Neural progenitor cell (in vitro differentiated cells): ENCODE data around the gene ETV7. TPM values are rescaled to one million over a fixed set of nuclear protein-coding genes. Genes with fewer than 3 reads are reported as not detected.

Source experiments
- DNase-seq: peaks from one replicate; pipeline ENCODE4 v3.0.0-alpha.2; 2016; ENCODE audit warnings: low spot score
- H2AFZ ChIP-seq: fragments of 200-600 bp; sonication (generic); replicated peaks from 2 replicates; pipeline ENCODE4 v1.6.1; 2016; ENCODE audit warnings: antibody characterized with exemption
- H3F3A ChIP-seq: fragments of 200-600 bp; sonication (generic); 2 replicates; pipeline ENCODE4 v1.6.1; 2016; ENCODE audit warnings: antibody characterized with exemption, low read depth
- H3K27ac ChIP-seq: fragments of 200-600 bp; sonication (generic); 2 replicates; pipeline ENCODE4 v1.5.1; 2016; ENCODE audit warnings: mild to moderate bottlenecking
- H3K27me3 ChIP-seq: fragments of 200-600 bp; sonication (generic); 2 replicates; pipeline ENCODE4 v1.6.1; 2016; ENCODE audit warnings: mild to moderate bottlenecking, moderate library complexity
- H3K36me3 ChIP-seq: fragments of 200-600 bp; sonication (generic); 2 replicates; pipeline ENCODE4 v1.5.1; 2016
- H3K4me1 ChIP-seq: fragments of 200-600 bp; sonication (generic); 2 replicates; pipeline ENCODE4 v1.6.1; 2016; ENCODE audit warnings: mixed run types
- H3K4me2 ChIP-seq: fragments of 200-600 bp; sonication (generic); 2 replicates; pipeline ENCODE4 v1.6.1; 2016
- H3K4me3 ChIP-seq: fragments of 200-600 bp; sonication (generic); 2 replicates; pipeline ENCODE4 v1.5.1; 2016
- H3K79me2 ChIP-seq: fragments of 200-600 bp; sonication (generic); 2 replicates; pipeline ENCODE4 v1.6.1; 2016; ENCODE audit warnings: low read depth
- H3K9ac ChIP-seq: fragments of 200-600 bp; sonication (generic); 2 replicates; pipeline ENCODE4 v1.6.1; 2016
- H3K9me3 ChIP-seq: fragments of 200-600 bp; sonication (generic); 2 replicates; pipeline ENCODE4 v1.5.1; 2016; ENCODE audit warnings: low read depth
- H4K20me1 ChIP-seq: fragments of 200-600 bp; sonication (generic); 2 replicates; pipeline ENCODE4 v1.6.1; 2016; ENCODE audit warnings: low read depth
- H3K27ac Mint-ChIP-seq: 3 replicates; pipeline ENCODE4 v1.8.0; 2021; ENCODE audit warnings: mixed read lengths
- H3K27me3 Mint-ChIP-seq: 2 replicates; pipeline ENCODE4 v1.8.0; 2022; ENCODE audit warnings: low read depth, mild to moderate bottlenecking, inconsistent platforms, moderate library complexity, mixed read lengths; ENCODE audit not compliant: insufficient read depth
- H3K36me3 Mint-ChIP-seq: 3 replicates; pipeline ENCODE4 v1.8.0; 2021; ENCODE audit warnings: mixed read lengths
- H3K4me1 Mint-ChIP-seq: 3 replicates; pipeline ENCODE4 v1.8.0; 2021; ENCODE audit warnings: mixed read lengths
- H3K4me3 Mint-ChIP-seq: 3 replicates; pipeline ENCODE4 v1.8.0; 2021; ENCODE audit warnings: mild to moderate bottlenecking, moderate library complexity, mixed read lengths
- H3K9me3 Mint-ChIP-seq: 3 replicates; pipeline ENCODE4 v1.8.0; 2020; ENCODE audit warnings: mixed read lengths
- CTCF ChIP-seq: fragments of 200-600 bp; sonication (generic); IDR thresholded peaks from 2 replicates; pipeline ENCODE4 v1.5.1; 2017; ENCODE audit warnings: antibody characterized with exemption, mild to moderate bottlenecking
- EZH2 ChIP-seq: fragments of 200-600 bp; sonication (generic); IDR thresholded peaks from 2 replicates; pipeline ENCODE4 v1.6.1; 2017; ENCODE audit warnings: antibody characterized with exemption, mild to moderate bottlenecking, moderate library complexity
- EZH2phosphoT487 ChIP-seq: fragments of 200-600 bp; sonication (generic); IDR thresholded peaks from 2 replicates; pipeline ENCODE4 v1.6.1; 2017; ENCODE audit warnings: antibody characterized with exemption
- total RNA-seq: library from RNA; depleted of rRNA; stranded (reverse); fragments of >200 nt; gene quantifications from 2 replicates; pipeline ENCODE4 v1.2.3, GENCODE V29; 2015; ENCODE audit warnings: low replicate concordance

The ETV7 gene
- total RNA-seq, 1 donor from 2014 or later: 0.11 TPM

- no peak for TF ChIP-seq CTCF
- no peak for TF ChIP-seq EZH2phosphoT487
- TF ChIP-seq EZH2: no peak
- Histone ChIP-seq H3K27me3 (peaks cover 6% of the 10 kb centered on the region), H2AFZ (no peak overlapping the region), H3K27ac (no peak overlapping the region), H3K36me3 (no peaks in the 10 kb centered on the region), H3K9ac (no peak overlapping the region), H3K4me2 (no peak overlapping the region), H4K20me1 (no peaks in the 10 kb centered on the region), H3K79me2 (no peaks in the 10 kb centered on the region), H3K4me1 (peaks cover 7% of the 10 kb centered on the region), H3K4me3 (no peak overlapping the region), H3F3A (no peaks in the 10 kb centered on the region), H3K9me3 (no peaks in the 10 kb centered on the region)
- H3K27ac Mint-ChIP-seq: no peak overlapping the region
- peaks cover 7% of the 10 kb centered on the region for H3K27me3 Mint-ChIP-seq
- H3K4me1 Mint-ChIP-seq: peaks cover 2% of the 10 kb centered on the region
- no peaks in the 10 kb centered on the region for H3K9me3 Mint-ChIP-seq
- no peaks in the 10 kb centered on the region for H3K36me3 Mint-ChIP-seq
- H3K4me3 Mint-ChIP-seq: no peak overlapping the region
- DNase-seq: no peak
Measured at GRCh38 chr6:36380166-36380565, 7.3 kb downstream of the ETV7 start.

GRCh38 chr6:36378936-36379335 is 8.5 kb downstream of the ETV7 start:
- Histone ChIP-seq H4K20me1 (no peaks in the 10 kb centered on the region), H3K27me3 (no peaks in the 10 kb centered on the region), H3K4me2 (no peak overlapping the region), H3K27ac (no peak overlapping the region), H2AFZ (no peak overlapping the region), H3K36me3 (no peaks in the 10 kb centered on the region), H3K9me3 (no peaks in the 10 kb centered on the region), H3F3A (no peaks in the 10 kb centered on the region), H3K4me1 (peaks cover 7% of the 10 kb centered on the region), H3K9ac (no peak overlapping the region), H3K79me2 (no peaks in the 10 kb centered on the region), H3K4me3 (no peak overlapping the region)
- DNase-seq: no peak
- TF ChIP-seq EZH2: no peak
- TF ChIP-seq CTCF: no peak
- no peak for TF ChIP-seq EZH2phosphoT487
- Mint-ChIP-seq H3K27ac (no peak overlapping the region), H3K4me1 (peaks cover 2% of the 10 kb centered on the region), H3K9me3 (no peaks in the 10 kb centered on the region), H3K36me3 (no peaks in the 10 kb centered on the region), H3K27me3 (peaks cover 7% of the 10 kb centered on the region), H3K4me3 (no peak overlapping the region)

- no peaks in the 10 kb centered on the region for H3K36me3 ChIP-seq
- H3K9me3 ChIP-seq: no peaks in the 10 kb centered on the region
- H3K9me3 Mint-ChIP-seq: no peaks in the 10 kb centered on the region
- H3K27ac Mint-ChIP-seq: no peak overlapping the region
- H3K27me3 Mint-ChIP-seq: peaks cover 7% of the 10 kb centered on the region
- DNase-seq: no peak
- H3K27me3 ChIP-seq: no peaks in the 10 kb centered on the region
- H3K9ac ChIP-seq: no peak overlapping the region
- no peak overlapping the region for H2AFZ ChIP-seq
- H3K27ac ChIP-seq: no peak overlapping the region
- TF ChIP-seq EZH2phosphoT487 (no peak), EZH2 (no peak), CTCF (no peak)
- H3K4me1 Mint-ChIP-seq: peaks cover 2% of the 10 kb centered on the region
- H3K4me3 ChIP-seq: no peak overlapping the region
- no peaks in the 10 kb centered on the region for H3K36me3 Mint-ChIP-seq
- peaks cover 7% of the 10 kb centered on the region for H3K4me1 ChIP-seq
- H3F3A ChIP-seq: no peaks in the 10 kb centered on the region
- H3K79me2 ChIP-seq: no peaks in the 10 kb centered on the region
- H3K4me2 ChIP-seq: no peak overlapping the region
- no peaks in the 10 kb centered on the region for H4K20me1 ChIP-seq
- H3K4me3 Mint-ChIP-seq: no peak overlapping the region
Measured at GRCh38 chr6:36378243-36378920, 9.1 kb downstream of the ETV7 start.
